Daoy (cell line): ENCODE results near the gene HOXB3. TPM values are rescaled to one million over a fixed set of nuclear protein-coding genes. Genes with fewer than 3 reads are reported as not detected.

Experiments
- DNase-seq: peaks from one replicate; pipeline ENCODE4 v3.0.0-alpha.2; 2015; ENCODE audit warnings: low read depth
- total RNA-seq: library from RNA; depleted of rRNA; stranded (reverse); fragments of >200 nt; shearing (Covaris generic); gene quantifications from 2 replicates; pipeline ENCODE4 v1.2.3, GENCODE V29; 2014

The HOXB3 gene
- total RNA-seq, 1 experiment from 2014 or later = 1.3 TPM

GRCh38 chr17:48625495-48626244 lies 35.6 kb upstream of the HOXB3 start:
- peak; percentile 63 for DNase-seq

DNA sequence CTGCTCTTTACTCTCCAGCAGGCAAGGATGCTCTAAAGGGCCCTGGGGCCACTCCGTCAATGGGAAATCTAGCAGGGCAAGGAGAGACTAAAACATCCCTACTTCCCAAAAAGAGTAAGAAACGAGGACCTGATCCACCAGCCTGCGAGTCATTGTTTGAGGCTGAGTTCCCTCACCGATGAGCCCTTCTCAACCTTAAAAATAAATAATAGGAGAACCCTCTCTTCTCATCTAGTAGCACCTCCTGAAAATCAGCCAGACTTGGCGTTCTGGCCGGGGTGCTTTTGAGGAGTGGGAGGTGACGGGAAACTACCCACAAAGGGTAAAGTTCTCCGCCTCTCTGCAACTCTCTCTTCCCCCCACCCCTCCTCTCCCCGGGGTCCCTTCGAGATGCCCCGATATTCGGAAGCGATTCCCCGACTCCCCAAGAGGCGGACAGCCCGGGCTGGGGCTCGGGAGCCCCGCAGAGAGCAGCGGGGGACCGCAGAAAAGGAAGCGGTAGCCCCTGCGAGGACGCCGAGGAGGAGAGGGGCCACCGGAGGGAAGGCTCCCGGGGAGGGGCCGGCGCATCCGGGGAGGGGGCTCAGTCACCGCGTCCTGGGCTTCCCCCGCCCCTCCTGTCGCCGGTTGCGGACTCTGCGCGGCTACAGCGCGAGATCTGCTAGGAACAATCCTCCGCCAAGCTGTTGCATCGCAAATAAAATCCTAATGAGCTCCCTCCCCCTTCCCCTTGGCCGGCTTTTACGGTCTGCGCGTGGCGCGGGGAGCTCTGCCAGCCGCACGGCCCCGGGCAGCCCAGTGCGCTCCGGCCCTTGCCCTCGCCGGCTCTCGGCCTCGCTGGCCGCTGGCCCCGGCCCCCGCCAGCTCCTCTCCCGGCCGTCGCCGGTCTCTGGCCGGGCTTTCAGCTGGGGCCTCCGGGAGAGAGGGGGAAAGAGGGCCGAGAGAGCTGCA lies 34.8 kb upstream of the HOXB3 start:
- DNase-seq = peak; percentile 53

- no peak for DNase-seq
Measured at GRCh38 chr17:48624118-48624517, 34.1 kb upstream of the HOXB3 start.

DNA sequence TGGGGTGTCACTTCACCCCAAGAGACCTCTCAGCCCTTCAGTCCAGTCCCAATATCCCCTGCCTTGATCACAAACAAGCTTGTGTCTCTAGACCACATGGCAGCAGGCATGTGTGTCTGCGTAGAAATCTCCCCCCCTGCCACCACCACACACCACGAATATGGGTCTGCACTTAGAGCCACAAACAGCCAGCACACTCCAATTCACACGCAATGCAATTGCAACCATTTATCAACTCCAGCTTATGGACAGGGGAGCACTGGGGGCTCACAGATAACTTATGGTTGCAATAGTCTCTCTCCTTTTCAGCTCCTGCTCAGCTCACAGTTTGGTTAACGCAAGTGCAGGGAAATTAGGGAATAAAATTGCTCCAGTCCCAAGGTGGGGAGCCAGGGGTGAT lies 33.5 kb upstream of the HOXB3 start:
- DNase-seq = no peak

DNA sequence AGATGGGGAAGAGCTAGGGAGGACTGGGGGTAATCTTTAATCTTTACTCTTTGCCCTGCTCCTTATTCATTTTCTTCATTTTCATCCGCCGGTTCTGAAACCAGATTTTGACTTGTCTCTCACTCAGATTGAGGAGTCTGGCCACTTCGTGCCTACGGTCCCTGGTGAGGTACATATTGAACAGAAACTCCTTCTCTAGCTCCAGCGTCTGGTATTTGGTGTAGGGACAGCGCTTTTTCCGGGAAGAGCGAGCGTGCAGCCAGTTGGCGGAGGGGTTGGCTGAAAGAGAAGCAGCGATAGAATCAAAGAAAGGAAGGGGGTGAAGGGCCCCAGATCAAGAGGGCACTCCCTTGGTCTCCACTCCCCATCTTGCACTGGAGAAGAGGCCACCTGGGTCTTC lies 32.8 kb upstream of the HOXB3 start:
- DNase-seq = no peak

- no peak for DNase-seq
Measured at GRCh38 chr17:48621410-48622392, 31.7 kb upstream of the HOXB3 start.

DNA sequence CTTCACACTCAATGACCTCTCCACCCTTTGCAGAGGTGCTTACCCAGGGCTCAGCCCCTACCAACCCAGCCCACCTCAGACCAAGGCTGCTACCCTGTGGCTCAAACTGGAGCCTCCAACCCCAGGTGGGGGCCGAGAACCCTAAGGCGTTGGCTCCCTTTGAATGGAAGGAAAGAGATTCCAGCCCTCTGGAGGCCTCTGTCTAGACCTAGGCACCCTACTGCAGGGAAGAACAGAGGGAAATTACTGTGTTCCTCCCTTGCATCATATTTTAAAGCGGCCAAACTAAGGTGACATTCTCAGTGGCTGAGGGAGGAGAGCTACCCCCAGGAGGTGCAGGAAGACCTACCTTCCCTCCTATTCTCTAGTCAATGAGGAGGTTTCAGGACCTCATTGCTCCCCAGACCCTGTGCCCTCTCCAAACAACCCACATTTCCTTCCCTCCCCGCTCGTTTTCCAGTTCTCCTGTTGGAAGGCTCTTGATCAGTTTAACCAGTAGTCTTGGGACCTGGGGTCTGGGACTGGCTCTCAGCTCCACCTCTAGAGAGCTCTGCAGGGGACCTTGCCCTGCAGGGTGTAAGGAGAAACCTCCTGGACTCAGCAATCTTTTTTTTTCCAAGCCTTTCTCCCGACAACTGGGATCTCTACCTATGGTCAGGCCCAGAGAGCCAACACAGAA lies 30.6 kb upstream of the HOXB3 start:
- no peak for DNase-seq

DNA sequence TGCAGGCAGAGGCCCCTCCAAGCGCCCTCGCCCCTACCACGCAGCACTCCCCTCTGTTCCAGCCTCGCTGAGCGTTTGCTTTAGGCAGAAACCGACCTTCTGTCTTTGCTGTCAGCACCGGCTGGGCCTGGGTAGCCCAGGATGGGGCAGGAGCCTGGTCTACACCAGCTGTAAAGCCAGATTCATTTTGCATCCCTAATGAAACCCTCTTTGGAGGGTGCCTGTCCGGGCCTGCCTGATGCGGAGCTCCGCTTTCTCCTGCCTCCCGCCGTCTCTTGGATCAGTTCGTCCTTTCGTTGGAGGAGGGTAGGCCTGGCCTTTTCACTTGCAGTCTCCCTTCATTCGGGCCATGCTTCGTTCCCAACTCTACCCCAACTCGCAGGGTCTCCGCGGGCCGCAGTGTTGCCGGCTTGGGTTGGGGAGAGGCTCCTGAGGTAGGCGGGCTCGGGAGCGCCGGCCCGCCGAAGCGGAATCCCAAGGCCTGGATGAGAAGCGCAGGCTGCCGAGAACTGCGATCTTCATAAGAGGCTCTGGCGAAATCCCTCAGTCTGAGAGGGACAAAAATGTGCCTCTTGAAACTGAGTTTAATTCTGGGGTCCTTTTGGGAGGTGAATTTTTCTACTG lies 29.9 kb upstream of the HOXB3 start:
- DNase-seq = no peak

DNA sequence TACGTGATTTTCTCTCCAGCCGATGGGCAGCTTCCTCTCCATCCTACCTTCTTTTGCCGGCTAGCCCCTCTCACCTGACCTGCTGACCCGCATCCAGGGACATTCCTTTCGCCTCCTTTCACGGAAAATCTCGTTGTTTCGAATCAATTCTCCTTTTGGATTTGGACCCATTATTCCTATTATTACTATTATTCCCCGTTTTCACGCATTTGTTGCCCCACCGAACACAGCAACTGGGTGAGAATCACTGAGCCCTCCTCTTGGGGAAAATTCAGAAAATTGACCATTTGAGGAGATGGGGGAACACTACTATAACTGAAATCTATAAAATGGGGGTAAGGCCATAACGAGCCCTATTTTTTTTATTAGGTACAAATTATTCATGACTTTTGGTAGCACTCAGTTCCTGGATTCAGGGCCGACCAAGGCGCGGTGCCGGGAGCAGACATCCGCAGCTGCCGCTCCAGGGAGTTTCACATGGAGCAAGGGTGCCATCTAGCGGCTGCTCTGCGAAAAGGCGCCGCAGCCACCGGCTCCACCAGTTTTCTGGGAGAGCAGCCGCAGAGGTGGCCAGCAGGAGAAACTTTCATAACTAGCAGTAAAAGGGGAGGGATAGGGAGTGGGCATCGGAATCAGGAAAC lies 28.3 kb upstream of the HOXB3 start:
- peak; percentile 84 for DNase-seq

- no peak for DNase-seq
Measured at GRCh38 chr17:48617471-48618255, 27.6 kb upstream of the HOXB3 start.

DNA sequence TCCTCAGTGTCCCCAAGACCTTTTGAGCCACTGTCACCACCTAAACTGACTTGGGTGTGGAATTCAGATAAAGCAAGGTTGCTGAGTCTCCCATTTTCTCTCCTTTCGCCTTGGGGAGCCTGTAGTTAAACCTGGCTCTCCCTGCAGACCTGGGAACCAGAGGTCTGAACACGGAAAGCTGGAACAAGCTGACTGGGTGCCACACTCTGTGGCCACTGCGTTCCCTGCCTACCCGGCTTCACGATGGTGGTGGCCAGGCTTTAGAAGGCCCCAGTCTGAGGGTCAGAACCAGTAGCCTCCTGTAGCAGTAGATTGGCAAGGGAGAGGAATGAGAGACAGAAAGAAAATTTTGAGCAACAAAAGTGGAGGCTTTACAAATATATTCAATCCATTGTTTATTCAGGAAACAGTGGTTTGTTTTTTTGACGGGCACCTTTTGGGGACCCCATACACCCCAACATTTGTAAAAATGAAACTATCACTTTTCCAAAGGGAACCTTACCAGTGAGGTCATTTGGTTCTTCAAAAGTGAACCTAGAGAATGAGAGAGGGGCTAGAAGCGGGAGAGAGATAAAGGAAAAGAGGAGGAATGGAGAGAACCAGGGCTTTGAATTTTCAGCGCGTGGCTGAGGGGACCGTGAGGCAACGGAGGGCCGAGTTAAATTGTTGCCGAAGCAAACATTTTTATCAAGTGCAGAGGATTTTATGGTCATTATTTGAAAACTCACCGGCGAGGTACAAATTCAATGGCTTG lies 26.9 kb upstream of the HOXB3 start:
- no peak for DNase-seq

DNA sequence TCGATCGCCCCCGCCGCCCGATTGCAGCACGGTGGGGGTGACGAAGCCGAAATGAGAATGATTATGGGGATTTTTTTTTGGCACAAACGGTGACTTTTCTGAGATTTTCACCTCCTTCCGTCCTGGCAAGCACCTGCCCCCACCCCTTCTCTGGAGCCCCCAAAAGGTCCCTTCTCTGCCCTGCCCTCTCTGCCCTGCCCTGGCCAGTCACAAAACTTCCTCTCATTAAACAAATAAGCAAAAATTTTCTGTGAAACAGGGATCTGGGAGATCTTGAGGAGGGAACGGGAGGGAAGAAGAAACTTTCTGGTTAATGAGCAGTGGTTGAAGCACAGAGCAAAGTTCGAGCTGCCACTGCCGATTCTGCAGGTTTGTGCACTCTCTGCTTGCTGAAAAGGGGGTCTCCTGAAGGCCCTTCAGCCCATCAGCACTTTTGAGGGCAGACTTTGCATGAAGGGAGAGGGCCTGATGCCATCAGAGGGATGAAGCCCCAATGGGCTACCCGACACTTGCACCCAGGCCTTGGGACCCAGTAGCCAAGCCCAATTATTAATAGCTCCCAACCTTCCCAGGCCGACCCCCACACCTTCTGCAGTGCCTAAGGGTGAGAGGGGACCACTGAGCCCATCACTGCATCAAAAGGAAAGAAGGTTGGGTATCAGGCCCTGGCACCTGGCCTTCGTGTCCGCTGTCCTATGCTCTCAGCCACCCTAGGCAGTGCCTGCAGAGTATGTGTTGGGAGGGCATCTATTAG lies 26.1 kb upstream of the HOXB3 start:
- DNase-seq = no peak

- DNase-seq = no peak
Measured at GRCh38 chr17:48615047-48615962, 25.3 kb upstream of the HOXB3 start, which contains the start of gene HOXB8. HOXB8 (minus strand) TSS chr17:48615292; CDS start chr17:48614704, 588 bp downstream.

- DNase-seq = peak; percentile 52
Measured at GRCh38 chr17:48613862-48614694, 24.0 kb upstream of the HOXB3 start.

- peak; percentile 65 for DNase-seq
Measured at GRCh38 chr17:48612854-48613691, 23.0 kb upstream of the HOXB3 start.
